Measurements from ENCODE around the gene SOX1.

The SOX1 gene

GRCh38 chr13:112071723-112072533 lies 5.0 kb downstream of the SOX1 start:
- FAIRE-seq (no peak), DNase-seq (ENCODE audit: low spot score) (no peak)

GRCh38 chr13:112072534-112073244 lies 5.7 kb downstream of the SOX1 start:
- FAIRE-seq (no peak), DNase-seq (ENCODE audit: low spot score) (no peak)

- no peak for DNase-seq (ENCODE audit: low spot score)
- FAIRE-seq, result no peak
These were observed 6.5 kb downstream of the SOX1 start for GRCh38 chr13:112073245-112074138.

GRCh38 chr13:112074139-112074865 lies 7.4 kb downstream of the SOX1 start:
- FAIRE-seq (no peak), DNase-seq (ENCODE audit: low spot score) (no peak)

- DNase-seq (ENCODE audit: low spot score) (no peak), FAIRE-seq (no peak)
These were observed 10.8 kb downstream of the SOX1 start for GRCh38 chr13:112077729-112078128.

- DNase-seq (ENCODE audit: low spot score) (no peak), FAIRE-seq (no peak)
These were observed 11.3 kb downstream of the SOX1 start for GRCh38 chr13:112078216-112078615.

- FAIRE-seq, result no peak
- DNase-seq (ENCODE audit: low spot score), result no peak
These were observed 12.1 kb downstream of the SOX1 start for GRCh38 chr13:112078879-112079531.

GRCh38 chr13:112079696-112080095 lies 12.7 kb downstream of the SOX1 start:
- FAIRE-seq (no peak), DNase-seq (ENCODE audit: low spot score) (no peak)

GRCh38 chr13:112083971-112084370 lies 17.0 kb downstream of the SOX1 start:
- no peak for DNase-seq (ENCODE audit: low spot score)
- no peak for FAIRE-seq

GRCh38 chr13:112092453-112092852 lies 25.5 kb downstream of the SOX1 start:
- FAIRE-seq, result no peak

GRCh38 chr13:112095354-112095753 lies 28.4 kb downstream of the SOX1 start:
- FAIRE-seq, result no peak

More at GRCh38 chr13:112092453-112092852, 25.5 kb downstream of the SOX1 start:
- no peak for DNase-seq (ENCODE audit: low spot score)

GRCh38 chr13:112096959-112097358 lies 30.0 kb downstream of the SOX1 start:
- DNase-seq (ENCODE audit: low spot score), result no peak
- no peak for FAIRE-seq

More at GRCh38 chr13:112095354-112095753, 28.4 kb downstream of the SOX1 start:
- no peak for DNase-seq (ENCODE audit: low spot score)

- FAIRE-seq, result no peak
- DNase-seq (ENCODE audit: low spot score), result no peak
These were observed 30.8 kb downstream of the SOX1 start for GRCh38 chr13:112097770-112098169.

GRCh38 chr13:112098699-112099098 lies 31.8 kb downstream of the SOX1 start:
- FAIRE-seq, result no peak
- DNase-seq (ENCODE audit: low spot score), result no peak

- DNase-seq (ENCODE audit: low spot score), result no peak
- no peak for FAIRE-seq
These were observed 34.5 kb downstream of the SOX1 start for GRCh38 chr13:112101360-112101930.

GRCh38 chr13:112102243-112102642 lies 35.3 kb downstream of the SOX1 start:
- FAIRE-seq, result no peak
- DNase-seq (ENCODE audit: low spot score), result peak; percentile 7

GRCh38 chr13:112103260-112103838 lies 36.4 kb downstream of the SOX1 start:
- DNase-seq (ENCODE audit: low spot score) (no peak), FAIRE-seq (no peak)

- FAIRE-seq, result no peak
These were observed 37.3 kb downstream of the SOX1 start for GRCh38 chr13:112103961-112104880.

GRCh38 chr13:112104881-112105234 lies 37.9 kb downstream of the SOX1 start:
- DNase-seq (ENCODE audit: low spot score), result no peak
- FAIRE-seq, result no peak

More at GRCh38 chr13:112103961-112104880, 37.3 kb downstream of the SOX1 start:
- DNase-seq (ENCODE audit: low spot score), result no peak

Data from RCC 7860 (cell line).